ENCODE results near the gene ZBTB47. TPM values are rescaled to one million over a fixed set of nuclear protein-coding genes. Genes with fewer than 3 reads are reported as not detected.

Gene ZBTB47
- total RNA-seq, 5 donors from 2014 or later (not counting 1 experiment from before 2014, with no cell fraction given): 0.53 to 1.2 (median 0.98) TPM

GRCh38 chr3:42699511-42699971, 46.0 kb downstream of the ZBTB47 start:
- Histone ChIP-seq H3K27me3 (replicated peaks in 1 of 2; ENCODE audit: control insufficient read depth in 2 of 2, extremely low read depth in 1 of 2, insufficient read depth in 2 of 2, low read length in 1 of 2) (peaks cover 0 to 65% of the 10 kb centered on the region in 2 experiments), H3K36me3 (ENCODE audit: control insufficient read depth in 2 of 2, extremely low read depth in 1 of 2, insufficient read depth in 1 of 2, low read length in 1 of 2) (no peaks in the 10 kb centered on the region), H3K4me1 (ENCODE audit: control insufficient read depth in 1 of 2, extremely low read depth in 1 of 2, insufficient read depth in 2 of 2, low read length in 2 of 2) (peaks cover 0 to 19% of the 10 kb centered on the region in 2 experiments), H3K27ac (ENCODE audit: low read length) (no peak overlapping the region), H3K4me3 (ENCODE audit: control insufficient read depth in 1 of 2, extremely low read depth in 1 of 2, low read length in 1 of 2) (no peak overlapping the region), H3K9me3 (no peaks in the 10 kb centered on the region)
- Mint-ChIP-seq H3K27ac (no peak overlapping the region), H3K4me1 (peaks cover 0 to 11% (median 5%) of the 10 kb centered on the region in 3 donors), H3K36me3 (no peaks in the 10 kb centered on the region), H3K4me3 (no peak overlapping the region), H3K9me3 (no peaks in the 10 kb centered on the region), H3K27me3 (peaks cover 0 to 7% of the 10 kb centered on the region in 2 donors)
- peak in 1 of 35 experiments; percentile 0 for DNase-seq
- ChIA-PET POLR2A (no interaction called here), CTCF (no interaction called here)
- 86% methylated on average over 9 of the region's 10 CpGs for WGBS (ENCODE audit: insufficient coverage)
- ATAC-seq (replicated peaks in 1 of 4): no peak

- WGBS (ENCODE audit: insufficient coverage): 80% methylated on average over 10 of the region's 15 CpGs
- Histone ChIP-seq H3K4me1 (ENCODE audit: control insufficient read depth in 1 of 2, extremely low read depth in 1 of 2, insufficient read depth in 2 of 2, low read length in 2 of 2) (peaks cover 0 to 19% of the 10 kb centered on the region in 2 experiments), H3K4me3 (ENCODE audit: control insufficient read depth in 1 of 2, extremely low read depth in 1 of 2, low read length in 1 of 2) (no peak overlapping the region), H3K27ac (ENCODE audit: low read length) (no peak overlapping the region), H3K36me3 (ENCODE audit: control insufficient read depth in 2 of 2, extremely low read depth in 1 of 2, insufficient read depth in 1 of 2, low read length in 1 of 2) (no peaks in the 10 kb centered on the region), H3K9me3 (no peaks in the 10 kb centered on the region), H3K27me3 (replicated peaks in 1 of 2; ENCODE audit: control insufficient read depth in 2 of 2, extremely low read depth in 1 of 2, insufficient read depth in 2 of 2, low read length in 1 of 2) (peaks cover 0 to 63% of the 10 kb centered on the region in 2 experiments)
- no peaks in the 10 kb centered on the region for H3K36me3 Mint-ChIP-seq
- DNase-seq (peak in 1 of 35 experiments; percentile 3), ATAC-seq (replicated peaks in 1 of 4) (no peak)
- H3K4me1 Mint-ChIP-seq: peaks cover 0 to 11% (median 5%) of the 10 kb centered on the region in 3 donors
- H3K27ac Mint-ChIP-seq: no peak overlapping the region
- no peaks in the 10 kb centered on the region for H3K9me3 Mint-ChIP-seq
- POLR2A ChIA-PET: no interaction called here
- CTCF ChIA-PET: no interaction called here
- H3K4me3 Mint-ChIP-seq: no peak overlapping the region
- H3K27me3 Mint-ChIP-seq: peaks cover 0 to 7% of the 10 kb centered on the region in 2 donors
Measured at GRCh38 chr3:42700366-42701288, 47.1 kb downstream of the ZBTB47 start.

- Mint-ChIP-seq H3K27me3 (peaks cover 0 to 7% of the 10 kb centered on the region in 2 donors), H3K4me1 (peaks cover 0 to 11% (median 5%) of the 10 kb centered on the region in 3 donors), H3K36me3 (no peaks in the 10 kb centered on the region), H3K9me3 (no peaks in the 10 kb centered on the region), H3K27ac (no peak overlapping the region), H3K4me3 (no peak overlapping the region)
- H3K4me1 ChIP-seq (ENCODE audit: control insufficient read depth in 1 of 2, extremely low read depth in 1 of 2, insufficient read depth in 2 of 2, low read length in 2 of 2): peaks cover 0 to 19% of the 10 kb centered on the region in 2 experiments
- CTCF ChIA-PET: no interaction called here
- peak in 34 of 35 experiments; percentile 10 to 72 (median 51) for DNase-seq
- H3K27me3 ChIP-seq (replicated peaks in 1 of 2; ENCODE audit: control insufficient read depth in 2 of 2, extremely low read depth in 1 of 2, insufficient read depth in 2 of 2, low read length in 1 of 2): peaks cover 0 to 58% of the 10 kb centered on the region in 2 experiments
- no peak overlapping the region for H3K27ac ChIP-seq (ENCODE audit: low read length)
- no peak overlapping the region for H3K4me3 ChIP-seq (ENCODE audit: control insufficient read depth in 1 of 2, extremely low read depth in 1 of 2, low read length in 1 of 2)
- peak; percentile 67 to 84 (median 80) for ATAC-seq (replicated peaks in 1 of 4)
- H3K36me3 ChIP-seq (ENCODE audit: control insufficient read depth in 2 of 2, extremely low read depth in 1 of 2, insufficient read depth in 1 of 2, low read length in 1 of 2): no peaks in the 10 kb centered on the region
- no peaks in the 10 kb centered on the region for H3K9me3 ChIP-seq
- POLR2A ChIA-PET: no interaction called here
- 41% methylated on average over 9 of the region's 15 CpGs for WGBS (ENCODE audit: insufficient coverage)
Measured at GRCh38 chr3:42701371-42702065, 48.0 kb downstream of the ZBTB47 start.

- ChIA-PET CTCF (no interaction called here), POLR2A (no interaction called here)
- Histone ChIP-seq H3K4me3 (ENCODE audit: control insufficient read depth in 1 of 2, extremely low read depth in 1 of 2, low read length in 1 of 2) (no peak within 1 kb of the TSS), H3K36me3 (ENCODE audit: control insufficient read depth in 2 of 2, extremely low read depth in 1 of 2, insufficient read depth in 1 of 2, low read length in 1 of 2) (no peaks in the 10 kb centered on the region), H3K4me1 (ENCODE audit: control insufficient read depth in 1 of 2, extremely low read depth in 1 of 2, insufficient read depth in 2 of 2, low read length in 2 of 2) (peaks cover 0 to 19% of the 10 kb centered on the region in 2 experiments), H3K27ac (ENCODE audit: low read length) (no peak within 1 kb of the TSS), H3K27me3 (replicated peaks in 1 of 2; ENCODE audit: control insufficient read depth in 2 of 2, extremely low read depth in 1 of 2, insufficient read depth in 2 of 2, low read length in 1 of 2) (peaks cover 0 to 56% of the 10 kb centered on the region in 2 experiments), H3K9me3 (no peaks in the 10 kb centered on the region)
- WGBS (ENCODE audit: insufficient coverage): 86% methylated on average over 12 of the region's 21 CpGs
- no peak within 1 kb of the TSS for H3K27ac Mint-ChIP-seq
- H3K9me3 Mint-ChIP-seq: no peaks in the 10 kb centered on the region
- no peak for ATAC-seq (replicated peaks in 1 of 4)
- H3K4me3 Mint-ChIP-seq: no peak within 1 kb of the TSS
- H3K36me3 Mint-ChIP-seq: no peaks in the 10 kb centered on the region
- DNase-seq: peak in 1 of 35 experiments; percentile 9
- H3K4me1 Mint-ChIP-seq: peaks cover 0 to 11% (median 5%) of the 10 kb centered on the region in 3 donors
- peaks cover 0 to 5% of the 10 kb centered on the region in 2 donors for H3K27me3 Mint-ChIP-seq
Measured at GRCh38 chr3:42702066-42702951, 48.8 kb downstream of the ZBTB47 start, which contains the start of gene HHATL. Gene HHATL (minus strand): TSS chr3:42702798. CDS start chr3:42700826, 1,972 bp downstream.

- H3K27ac ChIP-seq (ENCODE audit: low read length): no peak overlapping the region
- POLR2A ChIA-PET: no interaction called here
- no peaks in the 10 kb centered on the region for H3K9me3 ChIP-seq
Measured at GRCh38 chr3:42702982-42703694, 49.6 kb downstream of the ZBTB47 start.

More at GRCh38 chr3:42702982-42703694, 49.6 kb downstream of the ZBTB47 start:
- H3K4me1 Mint-ChIP-seq: peaks cover 0 to 11% (median 5%) of the 10 kb centered on the region in 3 donors
- Histone ChIP-seq H3K36me3 (ENCODE audit: control insufficient read depth in 2 of 2, extremely low read depth in 1 of 2, insufficient read depth in 1 of 2, low read length in 1 of 2) (no peaks in the 10 kb centered on the region), H3K27me3 (replicated peaks in 1 of 2; ENCODE audit: control insufficient read depth in 2 of 2, extremely low read depth in 1 of 2, insufficient read depth in 2 of 2, low read length in 1 of 2) (peaks cover 0 to 55% of the 10 kb centered on the region in 2 experiments), H3K4me3 (ENCODE audit: control insufficient read depth in 1 of 2, extremely low read depth in 1 of 2, low read length in 1 of 2) (no peak overlapping the region), H3K4me1 (ENCODE audit: control insufficient read depth in 1 of 2, extremely low read depth in 1 of 2, insufficient read depth in 2 of 2, low read length in 2 of 2) (peaks cover 0 to 19% of the 10 kb centered on the region in 2 experiments)
- CTCF ChIA-PET: no interaction called here
- DNase-seq (peak in 1 of 35 experiments; percentile 4), ATAC-seq (replicated peaks in 1 of 4) (no peak)
- no peak overlapping the region for H3K27ac Mint-ChIP-seq
- peaks cover 0 to 4% of the 10 kb centered on the region in 2 donors for H3K27me3 Mint-ChIP-seq
- H3K36me3 Mint-ChIP-seq: no peaks in the 10 kb centered on the region
- H3K4me3 Mint-ChIP-seq: no peak overlapping the region
- no peaks in the 10 kb centered on the region for H3K9me3 Mint-ChIP-seq
- WGBS (ENCODE audit: insufficient coverage): 76% methylated on average over 3 of the region's 6 CpGs

Measured in T-cell (primary cell).